Endodermal cell (in vitro differentiated cells): ENCODE measurements around the gene DNAH1. TPM values are rescaled to one million over a fixed set of nuclear protein-coding genes. Genes with fewer than 3 reads are reported as not detected.

Source experiments
- DNase-seq: peaks from one replicate; pipeline ENCODE4 v3.0.0-alpha.2; 2017
- H3K27ac ChIP-seq: 2 replicates; pipeline ENCODE4 v1.5.1; 2013; ENCODE audit warnings: mild to moderate bottlenecking, low read depth, low read length, moderate library complexity
- H3K27me3 ChIP-seq: 2 replicates; pipeline ENCODE4 v1.6.1; 2013; ENCODE audit warnings: mild to moderate bottlenecking, low read length, moderate library complexity; ENCODE audit not compliant: insufficient read depth, control insufficient read depth, poor library complexity, severe bottlenecking
- H3K36me3 ChIP-seq: 2 replicates; pipeline ENCODE4 v1.7.0; 2013; ENCODE audit warnings: mild to moderate bottlenecking, low read length, moderate library complexity; ENCODE audit not compliant: control insufficient read depth, insufficient read depth
- H3K4me1 ChIP-seq: one replicate; pipeline ENCODE4 v1.7.0; 2013; ENCODE audit warnings: low read length; ENCODE audit not compliant: control insufficient read depth, insufficient read depth
- H3K4me3 ChIP-seq: 2 replicates; pipeline ENCODE4 v1.5.1; 2013; ENCODE audit warnings: mild to moderate bottlenecking, low read length, moderate library complexity
- H3K9ac ChIP-seq: 2 replicates; pipeline ENCODE4 v1.6.1; 2013; ENCODE audit warnings: mild to moderate bottlenecking, low read length, moderate library complexity; ENCODE audit not compliant: poor library complexity, severe bottlenecking; ENCODE audit errors: extremely low read depth
- H3K9me3 ChIP-seq: 2 replicates; pipeline ENCODE4 v1.6.1; 2013; ENCODE audit warnings: mild to moderate bottlenecking, low read length, moderate library complexity; ENCODE audit not compliant: control insufficient read depth
- H3K27ac Mint-ChIP-seq: 2 replicates; pipeline ENCODE4 v1.8.0; 2020; ENCODE audit warnings: mixed read lengths
- H3K27me3 Mint-ChIP-seq: 2 replicates; pipeline ENCODE4 v1.8.0; 2021; ENCODE audit warnings: mild to moderate bottlenecking, mixed read lengths; ENCODE audit not compliant: insufficient read depth
- H3K36me3 Mint-ChIP-seq: 2 replicates; pipeline ENCODE4 v1.8.0; 2020; ENCODE audit warnings: low read depth, mixed read lengths
- H3K4me1 Mint-ChIP-seq: 2 replicates; pipeline ENCODE4 v1.8.0; 2020; ENCODE audit warnings: mixed read lengths
- H3K4me3 Mint-ChIP-seq: 2 replicates; pipeline ENCODE4 v1.8.0; 2020; ENCODE audit warnings: mild to moderate bottlenecking, moderate library complexity, mixed read lengths
- H3K9me3 Mint-ChIP-seq: 2 replicates; pipeline ENCODE4 v1.8.0; 2020; ENCODE audit warnings: mild to moderate bottlenecking, mixed read lengths
- WGBS, 2 experiments: methylation state at CpG; one replicate each; pipeline versions ENCODE4 v1.1.5 to v1.1.7; 2013; ENCODE audit warnings: missing lambda C conversion rate in 2 of 2, mixed read lengths in 1 of 2; ENCODE audit not compliant: insufficient coverage in 1 of 2, insufficient read length in 1 of 2; 5-methylcytosine and 5-hydroxymethylcytosine counted together
- total RNA-seq, 2 donors: library from RNA; stranded (reverse); fragmentation: NEBNext Ultra II Directional in 1 of 2; extraction: Animal tissue kit (Norgen Biotek cat#: 25700) in 1 of 2; gene quantifications; 2 replicates in 1 of 2; 3 replicates in 1 of 2; pipeline ENCODE4 v1.2.1, GENCODE V29; 2021
- TF ChIP-seq, protein P1 (sequence below): fragments of 200-600 bp; sonication (generic); conservative IDR thresholded peaks from 2 replicates; pipeline ENCODE4 v1.5.0; 2021; ENCODE audit warnings: antibody characterized with exemption, mild to moderate bottlenecking

The DNAH1 gene
- total RNA-seq, 2 donors from 2014 or later: 4.9 to 5.5 TPM

DNA sequence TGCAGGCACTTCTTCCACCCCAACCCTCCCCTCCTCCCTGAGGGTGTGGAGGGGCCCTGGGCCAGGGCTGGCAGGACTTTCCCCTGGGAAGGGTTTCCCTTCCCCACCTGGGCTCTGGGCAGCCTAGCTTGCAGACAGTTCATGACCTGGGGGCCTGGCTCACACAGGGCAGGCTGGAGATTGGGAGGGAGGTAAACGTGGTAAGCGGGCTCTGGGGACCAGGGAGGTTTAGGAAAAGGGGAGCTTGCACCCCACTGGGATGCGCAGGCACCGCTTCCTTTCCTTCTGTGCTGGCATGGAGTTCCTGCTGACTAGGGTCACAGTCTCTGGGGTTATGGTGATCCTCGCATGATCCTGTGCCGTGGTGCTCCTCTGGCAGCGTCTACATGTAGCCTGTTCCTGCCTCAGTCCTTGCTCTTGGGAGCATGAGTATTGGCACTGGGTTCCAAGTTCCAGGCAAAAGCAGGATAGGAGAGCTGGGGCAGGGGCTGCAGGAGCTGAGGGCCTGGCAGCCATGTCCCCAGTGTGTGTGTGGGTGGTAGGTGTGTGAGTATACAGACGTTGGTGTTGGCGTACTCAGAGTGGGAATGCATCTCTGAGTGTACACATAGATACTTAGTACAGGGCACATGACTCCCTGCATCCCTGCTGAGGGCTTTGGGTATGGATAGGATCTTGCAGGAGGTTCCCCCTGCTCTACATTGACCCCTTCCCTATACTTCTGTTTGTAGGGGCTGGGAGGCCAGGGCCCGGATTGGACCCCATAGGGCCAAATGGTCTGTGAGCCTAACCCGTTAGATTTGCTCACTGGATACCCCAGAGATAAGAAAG is 21.6 kb upstream of the DNAH1 start:
- no peaks in the 10 kb centered on the region for H3K9me3 ChIP-seq
- DNase-seq: no peak
- Mint-ChIP-seq H3K36me3 (peaks cover 1% of the 10 kb centered on the region), H3K9me3 (no peaks in the 10 kb centered on the region), H3K4me1 (peaks cover 21% of the 10 kb centered on the region), H3K27ac (peak overlapping the region; percentile 26), H3K4me3 (no peak overlapping the region), H3K27me3 (no peaks in the 10 kb centered on the region)
- H3K9ac ChIP-seq: no peak overlapping the region
- TF ChIP-seq, protein P1, sequence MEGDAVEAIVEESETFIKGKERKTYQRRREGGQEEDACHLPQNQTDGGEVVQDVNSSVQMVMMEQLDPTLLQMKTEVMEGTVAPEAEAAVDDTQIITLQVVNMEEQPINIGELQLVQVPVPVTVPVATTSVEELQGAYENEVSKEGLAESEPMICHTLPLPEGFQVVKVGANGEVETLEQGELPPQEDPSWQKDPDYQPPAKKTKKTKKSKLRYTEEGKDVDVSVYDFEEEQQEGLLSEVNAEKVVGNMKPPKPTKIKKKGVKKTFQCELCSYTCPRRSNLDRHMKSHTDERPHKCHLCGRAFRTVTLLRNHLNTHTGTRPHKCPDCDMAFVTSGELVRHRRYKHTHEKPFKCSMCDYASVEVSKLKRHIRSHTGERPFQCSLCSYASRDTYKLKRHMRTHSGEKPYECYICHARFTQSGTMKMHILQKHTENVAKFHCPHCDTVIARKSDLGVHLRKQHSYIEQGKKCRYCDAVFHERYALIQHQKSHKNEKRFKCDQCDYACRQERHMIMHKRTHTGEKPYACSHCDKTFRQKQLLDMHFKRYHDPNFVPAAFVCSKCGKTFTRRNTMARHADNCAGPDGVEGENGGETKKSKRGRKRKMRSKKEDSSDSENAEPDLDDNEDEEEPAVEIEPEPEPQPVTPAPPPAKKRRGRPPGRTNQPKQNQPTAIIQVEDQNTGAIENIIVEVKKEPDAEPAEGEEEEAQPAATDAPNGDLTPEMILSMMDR: no peak
- peaks cover 11% of the 10 kb centered on the region for H3K36me3 ChIP-seq
- 76 to 85% methylated on average over 3 to 11 of the region's 11 CpGs for WGBS, 2 experiments
- no peak overlapping the region for H3K27ac ChIP-seq
- no peak overlapping the region for H3K4me3 ChIP-seq
- no peaks in the 10 kb centered on the region for H3K27me3 ChIP-seq
- H3K4me1 ChIP-seq: peaks cover 16% of the 10 kb centered on the region

- no peaks in the 10 kb centered on the region for H3K27me3 Mint-ChIP-seq
Measured at GRCh38 chr3:52295671-52296208, 20.4 kb upstream of the DNAH1 start.

GRCh38 chr3:52297242-52298148 is 18.6 kb upstream of the DNAH1 start:
- Histone ChIP-seq H3K9me3 (no peaks in the 10 kb centered on the region), H3K4me3 (no peak overlapping the region), H3K36me3 (peaks cover 1% of the 10 kb centered on the region), H3K27me3 (no peaks in the 10 kb centered on the region), H3K4me1 (peaks cover 14% of the 10 kb centered on the region), H3K27ac (no peak overlapping the region), H3K9ac (no peak overlapping the region)
- no peaks in the 10 kb centered on the region for H3K27me3 Mint-ChIP-seq
- no peak overlapping the region for H3K4me3 Mint-ChIP-seq
- 88 to 89% methylated on average over 7 to 11 of the region's 11 CpGs for WGBS, 2 experiments
- no peak for DNase-seq
- H3K36me3 Mint-ChIP-seq: no peaks in the 10 kb centered on the region
- H3K9me3 Mint-ChIP-seq: no peaks in the 10 kb centered on the region
- peaks cover 26% of the 10 kb centered on the region for H3K4me1 Mint-ChIP-seq
- H3K27ac Mint-ChIP-seq: no peak overlapping the region
- TF ChIP-seq, protein P1: no peak

More at GRCh38 chr3:52295671-52296208, 20.4 kb upstream of the DNAH1 start:
- Histone ChIP-seq H3K27ac (no peak overlapping the region), H3K4me3 (no peak overlapping the region), H3K27me3 (no peaks in the 10 kb centered on the region), H3K9ac (no peak overlapping the region), H3K9me3 (no peaks in the 10 kb centered on the region), H3K4me1 (peaks cover 14% of the 10 kb centered on the region), H3K36me3 (peaks cover 11% of the 10 kb centered on the region)
- no peak overlapping the region for H3K4me3 Mint-ChIP-seq
- H3K4me1 Mint-ChIP-seq: peaks cover 26% of the 10 kb centered on the region
- H3K9me3 Mint-ChIP-seq: no peaks in the 10 kb centered on the region
- no peak overlapping the region for H3K27ac Mint-ChIP-seq
- DNase-seq: no peak
- peaks cover 1% of the 10 kb centered on the region for H3K36me3 Mint-ChIP-seq
- TF ChIP-seq, protein P1: no peak
- WGBS, 2 experiments: 94 to 100% methylated on average over 3 to 5 of the region's 5 CpGs
